HG02970 (cell line): ENCODE data around the gene BOD1.

ENCODE experiments used
- ATAC-seq: cut with Tn5 transposase; IDR thresholded peaks from one replicate; pipeline ENCODE4 v1.9.1; 2021; ENCODE audit warnings: mild to moderate bottlenecking, moderate library complexity, moderate number of reproducible peaks; ENCODE audit not compliant: unreplicated experiment, low FRiP score

Gene BOD1

GRCh38 chr5:173616577-173617118 lies at the start of gene BOD1:
Gene BOD1, minus strand, starts transcription at chr5:173616650. Its CDS starts 214 bp downstream, at chr5:173616436.
- peak; percentile 93 for ATAC-seq

GRCh38 chr5:173665326-173665725 lies 48.9 kb upstream of the BOD1 start:
- ATAC-seq: no peak

- no peak for ATAC-seq
Measured at GRCh38 chr5:173664154-173664526, 47.7 kb upstream of the BOD1 start.

- no peak for ATAC-seq
Measured at GRCh38 chr5:173663352-173664153, 47.1 kb upstream of the BOD1 start.

GRCh38 chr5:173662581-173663351 lies 46.3 kb upstream of the BOD1 start:
- no peak for ATAC-seq

GRCh38 chr5:173660481-173661280 lies 44.2 kb upstream of the BOD1 start:
- no peak for ATAC-seq

- ATAC-seq: no peak
Measured at GRCh38 chr5:173659423-173659822, 43.0 kb upstream of the BOD1 start.

GRCh38 chr5:173657741-173658356 lies 41.4 kb upstream of the BOD1 start:
- ATAC-seq: no peak

- no peak for ATAC-seq
Measured at GRCh38 chr5:173655196-173655797, 38.8 kb upstream of the BOD1 start.

- no peak for ATAC-seq
Measured at GRCh38 chr5:173653822-173654523, 37.5 kb upstream of the BOD1 start.

- no peak for ATAC-seq
Measured at GRCh38 chr5:173648308-173648866, 31.9 kb upstream of the BOD1 start.

GRCh38 chr5:173646692-173647091 lies 30.2 kb upstream of the BOD1 start:
- no peak for ATAC-seq

- ATAC-seq: no peak
Measured at GRCh38 chr5:173645890-173646574, 29.6 kb upstream of the BOD1 start.

- ATAC-seq: no peak
Measured at GRCh38 chr5:173645437-173645807, 29.0 kb upstream of the BOD1 start.

GRCh38 chr5:173644673-173645436 lies 28.4 kb upstream of the BOD1 start:
- no peak for ATAC-seq

GRCh38 chr5:173643964-173644363 lies 27.5 kb upstream of the BOD1 start:
- peak; percentile 62 for ATAC-seq

GRCh38 chr5:173642895-173643481 lies 26.5 kb upstream of the BOD1 start:
- ATAC-seq: no peak
